Nephron progenitor cell (in vitro differentiated cells): Measurements from ENCODE around the gene UQCRFS1.

Source experiments
- DNase-seq: peaks from one replicate; pipeline ENCODE4 v3.0.0; 2021
- H3K27ac Mint-ChIP-seq: 2 replicates; pipeline ENCODE4 v1.8.0; 2021; ENCODE audit warnings: mild to moderate bottlenecking, moderate library complexity, mixed read lengths
- H3K27me3 Mint-ChIP-seq: 2 replicates; pipeline ENCODE4 v1.8.0; 2021; ENCODE audit warnings: mild to moderate bottlenecking, low read depth, mixed read lengths; ENCODE audit not compliant: poor library complexity
- H3K36me3 Mint-ChIP-seq: 2 replicates; pipeline ENCODE4 v1.8.0; 2021; ENCODE audit warnings: low read depth, mixed read lengths
- H3K4me1 Mint-ChIP-seq: 2 replicates; pipeline ENCODE4 v1.8.0; 2021; ENCODE audit warnings: mixed read lengths
- H3K4me3 Mint-ChIP-seq: 2 replicates; pipeline ENCODE4 v1.8.0; 2021; ENCODE audit warnings: mild to moderate bottlenecking, moderate library complexity, mixed read lengths
- H3K9me3 Mint-ChIP-seq: 2 replicates; pipeline ENCODE4 v1.8.0; 2021; ENCODE audit warnings: mild to moderate bottlenecking, moderate library complexity, mixed read lengths
- CTCF ChIP-seq: fragments of 200-600 bp; sonication (generic); IDR thresholded peaks from 2 replicates; pipeline ENCODE4 v1.5.0; 2021; ENCODE audit warnings: antibody characterized with exemption

Gene UQCRFS1

GRCh38 chr19:29212648-29213573 is at the start of gene UQCRFS1:
Gene UQCRFS1, minus strand, starts transcription at chr19:29213151. Its CDS starts 33 bp downstream, at chr19:29213118.
- no peak for TF ChIP-seq CTCF
- peaks cover 54% of the 10 kb centered on the region for H3K4me1 Mint-ChIP-seq
- peak within 1 kb of the TSS; percentile 92 for H3K4me3 Mint-ChIP-seq
- H3K36me3 Mint-ChIP-seq: peaks cover 34% of the 10 kb centered on the region
- H3K27me3 Mint-ChIP-seq: peaks cover 18% of the 10 kb centered on the region
- H3K27ac Mint-ChIP-seq: peak within 1 kb of the TSS; percentile 99
- peaks cover 11% of the 10 kb centered on the region for H3K9me3 Mint-ChIP-seq
- DNase-seq: peak; percentile 96

GRCh38 chr19:29262085-29262484 is 49.1 kb upstream of the UQCRFS1 start:
- Mint-ChIP-seq H3K27me3 (peaks cover 32% of the 10 kb centered on the region), H3K27ac (no peak overlapping the region), H3K36me3 (no peaks in the 10 kb centered on the region), H3K9me3 (peaks cover 6% of the 10 kb centered on the region), H3K4me1 (peaks cover 45% of the 10 kb centered on the region), H3K4me3 (no peak overlapping the region)
- DNase-seq: no peak
- TF ChIP-seq CTCF: no peak

- no peaks in the 10 kb centered on the region for H3K36me3 Mint-ChIP-seq
- peaks cover 48% of the 10 kb centered on the region for H3K4me1 Mint-ChIP-seq
- peaks cover 26% of the 10 kb centered on the region for H3K27me3 Mint-ChIP-seq
- DNase-seq: peak; percentile 60
- H3K27ac Mint-ChIP-seq: no peak overlapping the region
- H3K9me3 Mint-ChIP-seq: peaks cover 6% of the 10 kb centered on the region
- no peak overlapping the region for H3K4me3 Mint-ChIP-seq
- peak; percentile 69 for TF ChIP-seq CTCF
These were observed 47.7 kb upstream of the UQCRFS1 start for GRCh38 chr19:29260477-29261317.

- H3K36me3 Mint-ChIP-seq: no peaks in the 10 kb centered on the region
- no peak for TF ChIP-seq CTCF
- H3K4me1 Mint-ChIP-seq: peaks cover 44% of the 10 kb centered on the region
- peaks cover 6% of the 10 kb centered on the region for H3K9me3 Mint-ChIP-seq
- no peak overlapping the region for H3K27ac Mint-ChIP-seq
- H3K4me3 Mint-ChIP-seq: no peak overlapping the region
- DNase-seq: peak; percentile 36
- H3K27me3 Mint-ChIP-seq: peaks cover 22% of the 10 kb centered on the region
These were observed 46.9 kb upstream of the UQCRFS1 start for GRCh38 chr19:29259867-29260281.

GRCh38 chr19:29259153-29259552 is 46.2 kb upstream of the UQCRFS1 start:
- TF ChIP-seq CTCF: no peak
- H3K4me1 Mint-ChIP-seq: peaks cover 39% of the 10 kb centered on the region
- no peaks in the 10 kb centered on the region for H3K36me3 Mint-ChIP-seq
- peaks cover 17% of the 10 kb centered on the region for H3K27me3 Mint-ChIP-seq
- no peak overlapping the region for H3K4me3 Mint-ChIP-seq
- no peak overlapping the region for H3K27ac Mint-ChIP-seq
- DNase-seq: no peak
- peaks cover 9% of the 10 kb centered on the region for H3K9me3 Mint-ChIP-seq
